GM13977 (cell line): ENCODE results near the gene PCDHGA7.

Source experiments
- DNase-seq: peaks from one replicate; pipeline ENCODE4 v3.0.0; 2012; ENCODE audit warnings: low spot score
- CTCF ChIP-seq: IDR thresholded peaks from 2 replicates; pipeline ENCODE4 v1.5.1; 2012; ENCODE audit warnings: mild to moderate bottlenecking, control low read depth; ENCODE audit not compliant: insufficient read depth; ENCODE audit errors: extremely low read depth, missing control alignments
- in situ Hi-C: fragments of 300-500 bp; cut with MboI; formaldehyde crosslinking; loops from one replicate; pipeline ENCODE4 v1.12.0; 2022; ENCODE audit warnings: low sequenced_read_pairs, low pct_unique_long_range_greater_than_20kb, mixed read lengths, inconsistent platforms; ENCODE audit not compliant: unreplicated experiment

The PCDHGA7 gene

GRCh38 chr5:141417494-141418172, 35.1 kb downstream of the PCDHGA7 start, which contains the start of gene PCDHGB7:
PCDHGB7 (plus strand) TSS chr5:141417677; CDS start chr5:141417860, 183 bp downstream.
- in situ Hi-C loops = loop anchor here (5.0 kb wide), 1 partner anchor 145 kb away; no protein-coding TSS in a partner anchor
- DNase-seq = peak; percentile 83

GRCh38 chr5:141419074-141419880, 36.7 kb downstream of the PCDHGA7 start:
- no peak for TF ChIP-seq CTCF
- in situ Hi-C loops = loop anchor here (5.0 kb wide), 1 partner anchor 143 kb away; no protein-coding TSS in a partner anchor
- no peak for DNase-seq

More at GRCh38 chr5:141417494-141418172, 35.1 kb downstream of the PCDHGA7 start, which contains the start of gene PCDHGB7:
- peak; percentile 92 for TF ChIP-seq CTCF

- TF ChIP-seq CTCF = peak; percentile 73
- in situ Hi-C loops = no loop called here
- DNase-seq = peak; percentile 71
These were observed 38.4 kb downstream of the PCDHGA7 start, which contains the start of gene PCDHGA11 for GRCh38 chr5:141420855-141421488. PCDHGA11 (plus strand) TSS chr5:141421051; CDS start chr5:141421228, 177 bp downstream.

GRCh38 chr5:141421489-141421855, 38.9 kb downstream of the PCDHGA7 start:
- TF ChIP-seq CTCF = no peak
- in situ Hi-C loops = no loop called here
- no peak for DNase-seq

- in situ Hi-C loops = no loop called here
These were observed 40.3 kb downstream of the PCDHGA7 start for GRCh38 chr5:141422742-141423291.

More at GRCh38 chr5:141422742-141423291, 40.3 kb downstream of the PCDHGA7 start:
- no peak for DNase-seq
- no peak for TF ChIP-seq CTCF
